Measurements from ENCODE around the gene FAN1.

Gene FAN1

DNA sequence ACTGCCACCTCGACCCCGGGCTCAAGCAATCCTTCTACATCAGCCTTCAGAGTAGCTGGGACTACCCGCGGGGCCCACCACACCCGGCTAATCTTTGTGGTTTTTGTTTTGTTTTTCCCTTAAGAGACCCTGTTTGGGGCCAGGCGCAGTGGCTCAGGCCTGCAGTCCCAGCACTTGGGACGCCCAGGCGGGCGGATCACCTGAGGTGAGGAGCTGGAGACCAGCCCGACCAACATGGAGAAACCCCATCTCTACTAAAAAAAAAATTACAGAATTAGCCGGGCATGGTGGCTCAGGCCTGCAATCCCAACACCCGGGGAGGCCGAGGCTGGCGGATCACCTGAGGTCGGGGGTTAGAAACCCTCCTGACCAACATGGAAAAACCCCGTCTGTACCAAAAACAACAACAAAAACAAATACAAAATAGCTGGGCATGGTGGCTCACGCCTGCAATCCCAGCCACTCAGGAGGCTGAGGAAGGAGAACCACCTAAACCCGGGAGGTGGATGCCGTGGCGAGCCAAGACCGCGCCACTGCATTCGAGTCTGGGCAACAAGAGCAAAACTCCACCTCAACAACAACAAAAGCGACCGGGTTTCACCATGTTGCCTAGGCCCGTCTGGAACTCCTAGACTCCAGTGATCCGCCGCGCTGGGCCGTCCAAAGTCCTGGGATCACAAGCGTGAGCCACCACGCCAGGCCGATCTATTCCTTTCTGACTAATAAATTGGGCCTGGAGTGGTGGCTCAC, 8.1 kb upstream of the FAN1 start:
- TF ChIP-seq POLR2A (IDR thresholded peaks at IDR 0.05; ENCODE audit: low read depth, low read length) (no peak), TAF1 (IDR thresholded peaks at IDR 0.05; ENCODE audit: borderline replicate concordance, low read depth, low read length) (no peak), POLR2AphosphoS5 (IDR thresholded peaks at IDR 0.05; ENCODE audit: low read depth, low read length) (no peak)
- FAIRE-seq (no peak), DNase-seq (ENCODE audit: insufficient read length) (no peak)

DNA sequence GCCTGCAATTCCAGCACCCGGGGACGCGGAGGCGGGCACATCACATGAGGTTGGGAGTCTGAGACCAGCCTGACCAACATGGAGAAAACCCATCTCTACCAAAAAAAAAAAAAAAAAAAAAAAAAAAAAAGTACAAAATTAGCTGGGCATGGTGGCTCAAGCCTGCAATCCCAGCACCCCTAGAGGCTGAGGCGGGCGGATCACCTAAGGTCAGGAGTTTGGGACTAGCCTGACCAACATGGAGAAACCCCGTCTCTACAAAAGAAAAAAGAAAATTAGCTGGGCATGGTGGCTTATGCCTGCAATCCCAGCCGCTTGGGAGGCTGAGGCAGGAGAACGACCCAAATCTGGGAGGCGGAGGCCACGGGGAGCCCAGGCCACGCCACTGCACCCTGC, 7.5 kb upstream of the FAN1 start:
- TF ChIP-seq POLR2AphosphoS5 (IDR thresholded peaks at IDR 0.05; ENCODE audit: low read depth, low read length) (no peak), POLR2A (IDR thresholded peaks at IDR 0.05; ENCODE audit: low read depth, low read length) (no peak), TAF1 (IDR thresholded peaks at IDR 0.05; ENCODE audit: borderline replicate concordance, low read depth, low read length) (no peak)
- FAIRE-seq: no peak
- no peak for DNase-seq (ENCODE audit: insufficient read length)

DNA sequence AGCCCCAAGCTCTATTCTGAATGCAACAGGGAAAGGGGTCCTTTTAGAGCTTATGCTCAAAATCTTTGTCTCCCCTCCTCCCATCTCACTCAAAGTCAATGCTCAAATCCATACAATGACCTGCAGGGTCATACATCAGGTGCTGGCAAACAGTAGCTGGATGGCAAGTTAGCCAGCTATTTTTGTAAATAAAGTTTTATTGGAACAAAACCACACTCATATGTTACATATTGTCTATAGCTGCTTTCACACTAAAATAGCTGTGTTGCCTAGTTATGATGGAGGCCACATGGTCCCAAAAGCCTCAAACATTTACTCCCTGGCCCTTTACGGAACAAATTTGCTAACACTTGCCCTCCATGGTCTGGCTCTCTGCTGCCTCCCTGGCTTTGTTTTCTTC, 1.8 kb upstream of the FAN1 start:
- no peak for FAIRE-seq
- no peak for DNase-seq (ENCODE audit: insufficient read length)
- TF ChIP-seq POLR2AphosphoS5 (IDR thresholded peaks at IDR 0.05; ENCODE audit: low read depth, low read length): no peak
- TF ChIP-seq POLR2A (IDR thresholded peaks at IDR 0.05; ENCODE audit: low read depth, low read length): no peak
- TF ChIP-seq TAF1 (IDR thresholded peaks at IDR 0.05; ENCODE audit: borderline replicate concordance, low read depth, low read length): no peak

DNA sequence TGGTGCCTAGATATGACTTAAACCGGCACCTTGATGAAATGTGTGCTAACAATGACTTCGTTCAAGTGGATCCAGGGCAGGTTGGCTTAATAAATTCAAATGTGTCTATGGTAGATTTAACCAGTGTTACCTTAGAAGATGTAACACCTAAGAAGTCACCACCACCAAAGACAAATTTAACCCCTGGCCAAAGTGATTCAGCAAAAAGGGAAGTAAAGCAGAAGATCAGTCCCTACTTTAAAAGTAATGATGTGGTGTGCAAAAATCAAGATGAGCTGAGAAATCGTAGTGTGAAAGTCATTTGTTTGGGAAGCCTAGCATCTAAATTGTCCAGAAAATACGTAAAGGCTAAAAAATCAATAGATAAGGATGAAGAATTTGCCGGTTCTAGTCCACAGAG, 1.1 kb downstream of the FAN1 start:
- FAIRE-seq (no peak), DNase-seq (ENCODE audit: insufficient read length) (no peak)
- TF ChIP-seq POLR2AphosphoS5 (IDR thresholded peaks at IDR 0.05; ENCODE audit: low read depth, low read length) (no peak), POLR2A (IDR thresholded peaks at IDR 0.05; ENCODE audit: low read depth, low read length) (no peak), TAF1 (IDR thresholded peaks at IDR 0.05; ENCODE audit: borderline replicate concordance, low read depth, low read length) (no peak)

DNA sequence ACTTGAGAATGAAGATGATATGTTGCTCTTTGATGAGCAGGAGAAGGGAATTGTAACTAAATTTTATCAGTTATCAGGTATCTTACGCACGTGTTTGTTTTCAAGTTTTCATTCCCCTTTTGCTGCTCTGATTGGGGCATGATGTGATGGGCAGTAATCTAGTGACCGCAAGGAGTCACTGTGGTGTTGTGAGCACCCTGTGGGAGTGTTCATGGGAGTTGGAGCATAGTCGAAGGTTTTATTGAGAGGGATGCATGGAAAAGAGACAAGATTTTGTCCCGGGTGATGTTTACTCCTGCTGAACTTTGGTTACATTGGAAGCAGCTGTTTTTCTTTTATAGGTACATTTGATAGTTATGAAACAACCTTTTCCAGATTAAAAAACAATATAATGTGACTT, 2.1 kb downstream of the FAN1 start:
- TF ChIP-seq POLR2A (IDR thresholded peaks at IDR 0.05; ENCODE audit: low read depth, low read length) (no peak), TAF1 (IDR thresholded peaks at IDR 0.05; ENCODE audit: borderline replicate concordance, low read depth, low read length) (no peak), POLR2AphosphoS5 (IDR thresholded peaks at IDR 0.05; ENCODE audit: low read depth, low read length) (no peak)
- no peak for DNase-seq (ENCODE audit: insufficient read length)
- FAIRE-seq: no peak

DNA sequence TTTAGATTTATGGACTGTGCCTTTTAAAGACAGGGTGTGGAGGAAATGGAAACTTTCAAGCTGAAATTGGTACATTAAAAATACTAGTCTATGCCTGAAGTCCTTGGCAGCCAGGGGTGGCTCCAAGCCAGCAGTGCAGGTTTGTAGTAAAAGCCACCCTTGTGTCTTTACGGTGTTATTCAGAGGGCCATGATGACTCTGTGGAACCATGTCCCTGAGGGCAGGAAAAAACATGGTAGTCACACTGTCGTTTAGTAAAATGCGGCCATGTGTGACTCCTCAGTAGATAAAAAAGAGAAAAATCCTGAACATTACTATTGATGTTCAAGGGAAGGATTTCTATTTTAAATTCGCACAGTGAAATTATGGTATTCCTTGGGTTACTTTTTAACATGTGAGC, 2.7 kb downstream of the FAN1 start:
- no peak for DNase-seq (ENCODE audit: insufficient read length)
- TF ChIP-seq POLR2AphosphoS5 (IDR thresholded peaks at IDR 0.05; ENCODE audit: low read depth, low read length) (no peak), TAF1 (IDR thresholded peaks at IDR 0.05; ENCODE audit: borderline replicate concordance, low read depth, low read length) (no peak), POLR2A (IDR thresholded peaks at IDR 0.05; ENCODE audit: low read depth, low read length) (no peak)
- no peak for FAIRE-seq

DNA sequence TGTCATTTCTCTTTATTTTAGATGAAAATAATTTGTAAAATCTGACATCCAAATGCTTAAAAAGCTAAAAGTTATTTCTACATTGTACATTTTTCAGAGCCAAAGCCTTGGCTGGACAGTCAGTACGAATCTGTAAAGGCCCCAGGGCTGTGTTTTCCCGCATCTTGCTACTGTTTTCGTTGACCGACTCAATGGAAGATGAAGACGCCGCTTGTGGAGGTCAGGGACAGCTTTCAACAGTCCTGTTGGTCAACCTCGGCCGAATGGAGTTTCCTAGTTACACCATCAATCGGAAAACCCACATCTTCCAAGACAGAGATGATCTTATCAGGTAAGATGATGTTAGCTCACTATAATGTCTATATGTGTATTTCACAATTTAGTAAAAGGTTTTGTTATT, 10.0 kb downstream of the FAN1 start:
- DNase-seq (ENCODE audit: insufficient read length): no peak
- no peak for TF ChIP-seq POLR2AphosphoS5 (IDR thresholded peaks at IDR 0.05; ENCODE audit: low read depth, low read length)
- no peak for TF ChIP-seq TAF1 (IDR thresholded peaks at IDR 0.05; ENCODE audit: borderline replicate concordance, low read depth, low read length)
- TF ChIP-seq POLR2A (IDR thresholded peaks at IDR 0.05; ENCODE audit: low read depth, low read length): no peak
- FAIRE-seq: no peak

DNA sequence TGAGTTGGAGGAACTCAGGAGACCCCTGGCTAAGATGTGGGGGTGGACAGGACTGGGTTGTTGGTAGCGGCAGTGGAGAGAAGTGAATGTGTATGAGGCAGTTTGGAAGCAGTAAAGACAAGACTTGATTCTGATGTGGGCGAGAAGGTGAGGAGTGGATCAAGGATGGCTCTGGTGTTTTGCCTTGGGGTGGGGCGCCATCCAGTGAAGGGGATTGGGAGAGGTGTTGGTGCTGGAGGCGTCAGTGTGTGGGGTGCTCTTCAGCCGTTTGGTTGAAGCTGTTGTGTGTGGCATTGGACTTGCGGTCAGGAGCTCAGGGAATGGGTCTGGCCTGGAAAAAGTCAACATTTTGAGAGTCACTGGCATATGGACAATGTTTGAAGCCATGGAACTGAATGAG, 13.3 kb downstream of the FAN1 start:
- TF ChIP-seq TAF1 (IDR thresholded peaks at IDR 0.05; ENCODE audit: borderline replicate concordance, low read depth, low read length) (no peak), POLR2AphosphoS5 (IDR thresholded peaks at IDR 0.05; ENCODE audit: low read depth, low read length) (no peak), POLR2A (IDR thresholded peaks at IDR 0.05; ENCODE audit: low read depth, low read length) (no peak)
- no peak for DNase-seq (ENCODE audit: insufficient read length)
- no peak for FAIRE-seq

DNA sequence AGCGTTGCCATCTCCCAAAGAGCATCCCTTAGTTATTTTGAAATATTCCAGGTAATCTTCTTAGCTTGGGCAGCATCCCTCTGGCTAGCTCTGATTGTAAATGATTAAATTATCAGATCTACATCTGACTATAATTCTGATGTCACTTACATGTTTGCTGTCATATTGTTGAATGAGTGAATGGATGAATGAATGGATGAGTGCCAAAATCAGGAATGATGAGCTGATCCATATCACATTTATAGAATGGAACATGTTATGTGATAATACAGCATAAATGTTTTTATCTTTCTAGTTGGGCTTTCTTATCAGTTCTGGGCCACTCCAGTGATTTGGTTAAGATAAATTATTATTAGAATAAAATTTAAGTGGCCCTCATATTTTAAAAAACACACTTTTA, 14.0 kb downstream of the FAN1 start:
- TF ChIP-seq POLR2AphosphoS5 (IDR thresholded peaks at IDR 0.05; ENCODE audit: low read depth, low read length) (no peak), TAF1 (IDR thresholded peaks at IDR 0.05; ENCODE audit: borderline replicate concordance, low read depth, low read length) (no peak), POLR2A (IDR thresholded peaks at IDR 0.05; ENCODE audit: low read depth, low read length) (no peak)
- DNase-seq (ENCODE audit: insufficient read length) (no peak), FAIRE-seq (no peak)

DNA sequence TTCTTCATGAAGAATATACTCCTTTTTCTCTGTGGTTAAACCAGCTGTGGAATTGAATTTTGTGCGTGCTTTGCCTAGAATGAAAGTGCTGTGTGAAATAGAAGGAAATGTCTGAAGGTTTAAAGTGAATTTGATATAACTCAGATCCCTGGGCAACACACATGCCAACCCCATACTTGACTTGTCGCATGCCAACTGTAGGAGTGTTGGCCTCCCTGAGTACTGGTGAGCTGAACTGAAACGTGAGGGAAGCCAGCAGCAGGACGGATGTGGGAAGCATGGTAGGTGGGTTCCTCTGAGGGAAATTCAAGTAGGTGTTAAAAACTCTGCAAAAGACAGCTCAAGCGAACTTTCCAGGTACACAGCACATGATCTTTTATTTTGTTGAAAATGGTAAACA, 14.7 kb downstream of the FAN1 start:
- TF ChIP-seq TAF1 (IDR thresholded peaks at IDR 0.05; ENCODE audit: borderline replicate concordance, low read depth, low read length): no peak
- TF ChIP-seq POLR2AphosphoS5 (IDR thresholded peaks at IDR 0.05; ENCODE audit: low read depth, low read length): no peak
- TF ChIP-seq POLR2A (IDR thresholded peaks at IDR 0.05; ENCODE audit: low read depth, low read length): no peak
- no peak for DNase-seq (ENCODE audit: insufficient read length)

DNA sequence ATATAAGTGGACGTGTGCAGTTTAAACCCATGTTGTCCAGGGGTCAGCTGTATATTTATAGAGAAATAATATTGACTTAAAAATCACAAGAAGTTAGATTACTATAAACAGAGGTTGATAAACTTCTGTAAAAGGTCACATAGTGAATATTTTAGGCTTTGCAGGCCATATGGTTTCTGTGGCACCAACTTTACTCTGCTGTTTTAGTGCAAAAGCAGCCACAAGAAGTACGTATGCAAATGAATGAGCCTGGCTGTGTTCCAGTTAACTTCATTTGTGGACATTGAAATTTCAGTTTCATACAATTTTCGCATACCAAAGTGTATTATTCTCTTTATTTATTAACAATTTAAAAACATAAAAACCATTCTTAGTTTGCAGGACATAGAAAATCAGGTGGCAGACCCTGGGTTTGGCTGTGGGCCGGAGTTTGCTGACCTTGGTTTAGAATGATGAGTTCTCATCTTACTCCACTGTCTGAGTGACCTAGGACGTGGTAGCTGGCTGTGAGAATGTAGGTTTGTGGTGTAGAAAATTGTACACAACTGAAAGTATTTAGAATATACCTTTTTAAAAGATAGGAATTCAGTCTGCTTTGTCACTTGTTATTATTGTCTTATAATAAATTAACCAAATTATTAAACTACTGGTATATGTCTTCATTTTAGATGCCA, 16.3 kb downstream of the FAN1 start:
- DNase-seq (ENCODE audit: insufficient read length): no peak
- no peak for TF ChIP-seq POLR2A (IDR thresholded peaks at IDR 0.05; ENCODE audit: low read depth, low read length)
- TF ChIP-seq POLR2AphosphoS5 (IDR thresholded peaks at IDR 0.05; ENCODE audit: low read depth, low read length): no peak
- TF ChIP-seq TAF1 (IDR thresholded peaks at IDR 0.05; ENCODE audit: borderline replicate concordance, low read depth, low read length): no peak
- no peak for FAIRE-seq

More for the DNA sequence above, 14.7 kb downstream of the FAN1 start:
- FAIRE-seq: no peak

DNA sequence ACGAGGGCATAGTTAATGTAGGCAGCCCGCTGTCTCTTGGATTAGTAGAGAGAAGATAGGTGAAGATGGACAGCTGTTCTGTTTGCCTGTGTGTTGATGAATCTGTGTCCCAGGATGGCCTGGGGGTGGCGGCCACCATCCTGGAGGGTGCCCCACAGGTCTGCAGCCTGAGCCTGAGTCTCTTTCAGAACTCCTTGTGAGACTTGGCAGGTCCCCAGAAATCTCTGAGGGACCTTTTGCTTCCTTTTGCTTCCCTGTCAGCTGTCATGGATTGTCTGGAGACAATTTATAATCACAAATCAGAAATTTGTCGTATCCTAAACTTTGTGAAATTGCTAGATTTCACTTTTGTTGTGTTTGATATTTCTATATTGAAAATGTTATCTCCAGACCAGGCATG, 17.4 kb downstream of the FAN1 start:
- TF ChIP-seq POLR2A (IDR thresholded peaks at IDR 0.05; ENCODE audit: low read depth, low read length): no peak
- TF ChIP-seq POLR2AphosphoS5 (IDR thresholded peaks at IDR 0.05; ENCODE audit: low read depth, low read length): no peak
- TF ChIP-seq TAF1 (IDR thresholded peaks at IDR 0.05; ENCODE audit: borderline replicate concordance, low read depth, low read length): no peak
- FAIRE-seq (no peak), DNase-seq (ENCODE audit: insufficient read length) (no peak)

All from GM12892 (cell line).